ENCODE results near the gene ITFG1.
"Not testable (repeated sequence)": the region's sequence is repeated elsewhere in the genome, so short reads cannot be mapped to it uniquely, and the experiment has no call there.

The ITFG1 gene

DNA sequence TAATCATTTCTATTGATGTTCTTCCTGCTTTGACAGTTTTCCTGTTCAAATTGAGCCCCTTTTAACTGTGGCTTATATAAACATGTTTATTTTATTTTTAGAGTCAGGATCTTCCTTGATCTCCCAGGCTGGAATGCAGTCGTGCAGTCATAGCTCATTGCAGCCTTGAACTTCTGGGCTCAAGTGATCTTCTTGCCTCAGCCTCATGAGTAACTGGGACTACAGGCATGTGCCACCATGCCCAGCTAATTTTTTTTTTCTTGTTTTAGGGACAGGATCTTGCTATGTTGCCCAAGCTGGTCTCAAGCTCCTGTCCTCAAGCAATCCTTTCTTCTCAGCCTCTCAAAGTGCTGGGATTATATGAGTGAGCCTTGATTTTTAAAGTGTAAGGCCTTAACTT lies 14.9 kb upstream of the ITFG1 start:
- no peak for FAIRE-seq
- no peak for DNase-seq (ENCODE audit: insufficient read length, low spot score)

DNA sequence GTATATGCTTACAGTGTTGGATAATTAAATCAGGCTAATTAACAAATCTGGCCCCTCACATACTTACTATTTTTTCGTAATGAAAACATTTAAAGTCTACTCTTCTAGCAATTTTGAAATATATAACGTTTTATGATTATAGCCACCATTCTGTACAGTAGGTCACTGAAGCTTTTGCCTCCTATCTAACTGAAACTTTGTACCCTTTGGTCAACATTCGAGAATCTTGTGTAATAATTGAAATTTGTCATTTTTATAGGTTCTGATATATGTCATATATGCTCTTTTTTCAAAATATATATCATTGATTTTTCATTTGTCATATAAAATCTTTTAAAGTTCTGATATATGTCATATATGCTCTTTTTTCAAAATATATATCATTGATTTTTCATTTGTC lies 12.9 kb upstream of the ITFG1 start:
- FAIRE-seq = no peak
- no peak for DNase-seq (ENCODE audit: insufficient read length, low spot score)

DNA sequence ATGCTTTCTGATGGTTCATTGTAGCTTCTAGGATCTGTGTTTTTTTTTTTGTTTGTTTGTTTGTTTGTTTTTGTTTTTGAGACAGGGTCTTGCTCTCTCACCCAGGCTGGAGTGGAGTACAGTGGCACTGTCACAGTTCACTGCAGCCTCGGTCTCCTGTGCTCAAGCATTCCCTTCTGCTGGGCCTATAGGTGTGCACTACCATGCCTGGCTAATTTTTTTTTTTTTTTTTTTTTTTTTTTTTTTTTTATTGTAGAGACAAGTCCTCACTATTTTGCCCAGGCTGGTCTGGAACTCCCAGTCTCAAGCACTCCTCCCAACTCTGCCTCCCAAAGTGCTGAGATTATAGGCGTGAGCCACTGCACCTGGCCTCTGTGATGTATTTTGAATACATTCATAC lies 12.1 kb upstream of the ITFG1 start:
- not testable (repeated sequence) for DNase-seq (ENCODE audit: insufficient read length, low spot score)

GRCh38 chr16:47470810-47471209 lies 9.9 kb upstream of the ITFG1 start:
- DNase-seq (ENCODE audit: insufficient read length, low spot score) (no peak), FAIRE-seq (no peak)

More for the DNA sequence above, 12.1 kb upstream of the ITFG1 start:
- FAIRE-seq = not testable (repeated sequence)

DNA sequence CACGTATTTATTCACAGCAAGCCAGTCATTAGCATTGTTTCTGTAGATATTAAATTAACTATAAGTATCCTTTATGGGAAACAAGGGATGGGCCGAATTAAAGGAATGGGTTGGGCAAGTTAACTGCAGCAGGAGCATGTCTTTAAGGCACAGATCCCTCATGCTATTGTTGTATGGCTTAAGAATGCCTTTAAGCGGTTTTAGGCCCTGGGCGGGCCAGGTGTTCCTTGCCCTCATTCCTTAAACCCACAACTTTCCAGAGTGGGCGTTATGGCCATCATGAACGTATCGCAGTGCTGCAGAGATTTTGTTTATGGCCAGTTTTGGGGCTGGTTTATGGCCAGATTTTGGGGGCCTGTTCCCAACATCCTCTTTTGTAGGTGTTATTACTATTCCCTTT lies 9.3 kb upstream of the ITFG1 start:
- DNase-seq (ENCODE audit: insufficient read length, low spot score) (no peak), FAIRE-seq (no peak)

DNA sequence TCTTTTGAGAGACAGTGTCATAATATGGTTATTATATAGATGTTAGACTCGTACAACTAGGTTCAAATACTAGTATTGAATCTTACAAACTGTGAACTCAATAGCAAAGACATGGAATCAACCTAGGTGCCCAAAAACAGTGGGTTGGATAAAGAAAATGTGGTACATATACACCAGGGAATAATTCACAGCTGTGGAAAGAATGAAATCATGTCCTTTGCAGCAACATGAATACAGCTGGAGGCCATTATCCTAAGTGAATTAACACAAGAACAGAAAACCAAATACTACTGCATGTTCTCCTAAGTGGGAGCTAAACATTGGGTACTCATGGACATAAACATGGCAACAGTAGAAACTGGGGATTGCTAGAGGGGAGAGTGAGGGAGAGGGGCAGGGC lies 8.4 kb upstream of the ITFG1 start:
- no peak for DNase-seq (ENCODE audit: insufficient read length, low spot score)
- peak; percentile 4 for FAIRE-seq

GRCh38 chr16:47468070-47468689 lies 7.3 kb upstream of the ITFG1 start:
- not testable (repeated sequence) for DNase-seq (ENCODE audit: insufficient read length, low spot score); FAIRE-seq

GRCh38 chr16:47467501-47467900 lies 6.6 kb upstream of the ITFG1 start:
- no peak for FAIRE-seq

GRCh38 chr16:47465919-47466630 lies 5.2 kb upstream of the ITFG1 start:
- DNase-seq (ENCODE audit: insufficient read length, low spot score) = no peak
- no peak for FAIRE-seq

More at GRCh38 chr16:47467501-47467900, 6.6 kb upstream of the ITFG1 start:
- DNase-seq (ENCODE audit: insufficient read length, low spot score) = no peak

DNA sequence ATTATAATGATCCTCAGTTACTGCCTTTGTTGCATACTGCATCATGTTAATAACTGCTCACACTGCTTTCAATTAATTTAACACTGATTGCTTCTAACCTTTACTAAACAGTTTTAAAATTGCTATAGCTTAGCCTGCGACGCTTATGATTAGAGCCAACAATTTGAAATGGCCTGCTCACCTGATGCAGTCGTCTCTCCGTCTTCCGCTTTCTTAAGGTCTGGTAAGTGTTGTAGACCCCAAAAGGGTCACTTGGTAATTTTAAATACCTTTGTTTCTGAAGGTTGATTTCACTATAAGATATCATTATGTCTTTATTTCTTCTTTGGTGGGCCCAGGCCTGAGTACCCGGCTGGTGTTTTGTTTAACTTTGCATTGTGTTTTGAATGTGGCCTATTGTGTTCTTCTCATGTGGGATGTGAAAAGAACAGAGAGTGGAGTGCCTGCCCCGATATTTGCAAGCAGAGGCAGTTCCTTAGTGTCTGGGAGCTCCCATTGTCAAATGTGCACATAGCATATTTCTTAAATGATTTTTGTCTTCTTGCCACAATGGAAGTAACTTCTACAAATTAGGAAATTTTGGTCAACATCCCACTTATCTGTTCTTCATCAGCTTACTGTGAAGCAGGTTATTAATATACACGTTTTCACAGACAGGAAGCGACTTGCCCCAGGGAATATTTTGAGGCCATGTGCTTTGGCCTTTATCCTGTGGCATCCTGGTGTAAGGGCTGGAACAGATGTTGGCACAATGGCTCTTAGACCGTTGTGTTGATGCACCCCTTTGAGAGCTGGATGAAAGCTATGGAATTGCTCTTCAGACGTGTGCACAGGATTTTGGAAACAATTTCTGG lies 3.1 kb upstream of the ITFG1 start:
- FAIRE-seq = peak; percentile 78

GRCh38 chr16:47461598-47462266 lies 869 bp upstream of the ITFG1 start:
- DNase-seq (ENCODE audit: insufficient read length, low spot score) (no peak), FAIRE-seq (peak; percentile 49)

More for the DNA sequence above, 3.1 kb upstream of the ITFG1 start:
- DNase-seq (ENCODE audit: insufficient read length, low spot score) = no peak

DNA sequence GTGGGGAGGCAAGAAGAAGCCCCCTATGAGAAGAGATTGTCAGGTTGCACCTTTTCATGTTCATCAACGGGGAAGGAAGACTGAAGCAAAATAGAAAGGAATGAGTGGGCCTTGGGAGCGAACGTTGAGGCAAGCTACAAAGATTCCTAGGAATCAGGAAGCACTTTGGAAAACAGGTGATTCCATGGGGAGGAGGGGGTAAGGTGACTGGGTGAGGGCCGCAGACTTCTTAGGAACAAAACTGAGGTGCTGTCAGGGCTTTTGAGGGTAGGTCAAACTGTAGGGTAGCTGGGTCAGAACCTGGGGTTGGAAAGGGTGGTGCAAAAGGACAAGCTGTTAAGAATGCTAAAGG lies 528 bp downstream of the ITFG1 start:
- FAIRE-seq (no peak), DNase-seq (ENCODE audit: insufficient read length, low spot score) (no peak)

- no peak for FAIRE-seq
Observed at GRCh38 chr16:47459603-47460002, 1.3 kb downstream of the ITFG1 start.

GRCh38 chr16:47458331-47458730 lies 2.5 kb downstream of the ITFG1 start:
- FAIRE-seq (no peak), DNase-seq (ENCODE audit: insufficient read length, low spot score) (no peak)

More at GRCh38 chr16:47459603-47460002, 1.3 kb downstream of the ITFG1 start:
- DNase-seq (ENCODE audit: insufficient read length, low spot score) = no peak

DNA sequence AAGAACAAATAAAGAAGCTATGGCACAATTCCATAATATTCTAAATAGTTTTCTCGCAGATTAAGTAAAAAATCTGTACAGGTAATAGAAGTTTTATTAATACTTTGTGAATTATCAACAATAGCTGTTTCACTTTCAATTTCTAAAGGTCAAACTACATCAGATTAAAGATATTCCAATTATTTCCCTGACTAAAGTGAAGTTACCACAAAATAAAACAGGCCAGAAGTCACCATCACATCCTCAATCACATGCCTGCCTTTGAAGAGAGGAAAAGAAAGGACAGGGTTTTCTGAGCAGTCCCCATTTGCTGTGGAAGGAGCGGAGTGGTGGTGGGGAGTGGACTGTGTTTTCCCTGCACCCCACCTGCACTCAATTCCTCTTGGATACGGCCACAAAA lies 11.1 kb downstream of the ITFG1 start:
- DNase-seq (ENCODE audit: insufficient read length, low spot score) (no peak), FAIRE-seq (no peak)

GRCh38 chr16:47448830-47449575 lies 11.9 kb downstream of the ITFG1 start:
- no peak for FAIRE-seq
- no peak for DNase-seq (ENCODE audit: insufficient read length, low spot score)

DNA sequence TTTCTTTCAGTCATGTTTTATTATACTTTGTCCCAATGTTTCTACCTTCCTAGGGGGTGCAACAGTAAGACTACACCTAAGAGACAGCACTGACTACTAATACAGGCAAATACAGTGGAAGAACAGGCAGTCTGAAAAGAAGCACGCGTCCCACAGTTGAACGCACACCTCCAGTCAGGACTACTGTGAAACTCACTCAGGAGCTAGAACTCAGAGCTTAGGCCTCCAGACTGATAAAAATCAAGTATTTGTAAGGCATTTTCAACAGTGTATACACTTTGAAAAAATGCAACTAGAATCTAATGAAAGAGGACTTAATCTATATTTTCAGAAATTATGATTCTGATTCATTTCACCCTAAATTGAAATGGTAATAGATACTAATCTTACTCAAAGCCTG lies 14.4 kb downstream of the ITFG1 start:
- DNase-seq (ENCODE audit: insufficient read length, low spot score) (no peak), FAIRE-seq (no peak)

DNA sequence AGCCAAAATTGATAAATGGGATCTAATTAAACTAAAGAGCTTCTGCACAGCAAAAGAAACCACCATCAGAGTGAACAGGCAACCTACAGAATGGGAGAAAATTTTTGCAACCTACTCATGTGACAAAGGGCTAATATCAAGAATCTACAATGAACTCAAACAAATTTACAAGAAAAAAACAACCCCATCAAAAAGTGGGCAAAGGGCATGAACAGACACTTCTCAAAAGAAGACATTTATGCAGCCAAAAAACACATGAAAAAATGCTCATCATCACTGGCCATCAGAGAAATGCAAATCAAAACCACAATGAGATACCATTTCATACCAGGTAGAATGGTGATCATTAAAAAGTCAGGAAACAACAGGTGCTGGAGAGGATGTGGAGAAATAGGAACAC lies 18.0 kb downstream of the ITFG1 start:
- not testable (repeated sequence) for DNase-seq (ENCODE audit: insufficient read length, low spot score); FAIRE-seq

GRCh38 chr16:47440066-47440465 lies 20.8 kb downstream of the ITFG1 start:
- DNase-seq (ENCODE audit: insufficient read length, low spot score) = not testable (repeated sequence)

GRCh38 chr16:47434274-47434673 lies 26.6 kb downstream of the ITFG1 start:
- DNase-seq (ENCODE audit: insufficient read length, low spot score); FAIRE-seq: not testable (repeated sequence)

More at GRCh38 chr16:47440066-47440465, 20.8 kb downstream of the ITFG1 start:
- not testable (repeated sequence) for FAIRE-seq

Measured in GM19239 (cell line).